Activated CD4-positive, alpha-beta T cell treated with anti-CD3 and anti-CD28 coated beads for 24 hours (primary cell): ENCODE results near the gene PNPLA7.
"Not testable (repeated sequence)": the region's sequence is repeated elsewhere in the genome, so short reads cannot be mapped to it uniquely, and the experiment has no call there.

Experiments
- DNase-seq, 2 donors: peaks; one replicate each; pipeline ENCODE4 v3.0.0-alpha.2; 2020; ENCODE audit warnings: low read depth in 2 of 2

The PNPLA7 gene

DNA sequence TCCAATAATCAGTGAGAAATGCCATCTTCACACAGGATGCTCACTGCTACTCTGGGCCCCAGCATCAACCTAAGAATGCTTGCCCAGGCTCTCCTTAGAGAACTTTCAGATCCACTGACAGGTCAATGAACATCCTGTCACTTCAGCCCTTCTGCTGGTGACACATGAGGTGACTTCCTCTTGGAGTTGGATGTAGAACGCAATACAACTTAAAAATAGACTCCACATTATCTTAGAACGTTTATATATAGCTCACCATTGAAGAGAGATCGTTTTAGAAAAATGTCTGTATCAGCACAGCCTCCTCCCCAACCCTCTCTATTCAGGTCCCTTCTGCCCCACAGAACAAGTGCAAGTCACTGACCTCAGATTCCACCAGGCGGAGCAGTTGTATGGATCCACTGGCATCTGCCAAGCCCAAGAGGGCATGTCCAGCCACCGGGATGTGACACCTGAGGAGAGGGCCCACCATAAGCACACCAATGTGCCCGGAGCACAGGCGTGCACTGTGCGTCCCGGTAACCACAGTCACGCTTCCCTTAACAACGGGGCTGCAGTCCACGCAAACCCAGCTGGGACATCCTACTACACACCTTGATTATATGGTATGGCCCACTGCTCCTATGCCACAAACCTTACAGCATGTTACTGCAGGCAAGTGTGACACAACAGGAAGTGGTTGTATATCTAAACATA lies 25.7 kb upstream of the PNPLA7 start:
- DNase-seq: no peak

DNA sequence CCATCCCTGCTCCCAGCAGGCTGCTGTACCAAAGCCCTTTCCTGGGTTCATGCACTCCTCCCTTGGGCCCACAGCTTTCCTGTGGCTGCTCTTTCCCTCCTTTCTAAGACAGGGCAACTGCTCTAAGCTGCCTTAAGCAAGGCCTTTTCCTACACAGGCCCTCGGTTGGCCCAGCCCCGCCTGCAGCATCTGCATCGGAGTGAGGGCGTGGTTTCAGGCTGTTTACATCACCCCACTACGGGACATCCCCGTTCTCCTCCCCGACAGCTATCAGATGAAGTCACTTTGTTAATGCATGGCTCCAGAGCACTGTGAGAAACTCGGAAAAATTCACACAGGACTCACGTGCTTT lies 25.1 kb upstream of the PNPLA7 start:
- DNase-seq: no peak

DNA sequence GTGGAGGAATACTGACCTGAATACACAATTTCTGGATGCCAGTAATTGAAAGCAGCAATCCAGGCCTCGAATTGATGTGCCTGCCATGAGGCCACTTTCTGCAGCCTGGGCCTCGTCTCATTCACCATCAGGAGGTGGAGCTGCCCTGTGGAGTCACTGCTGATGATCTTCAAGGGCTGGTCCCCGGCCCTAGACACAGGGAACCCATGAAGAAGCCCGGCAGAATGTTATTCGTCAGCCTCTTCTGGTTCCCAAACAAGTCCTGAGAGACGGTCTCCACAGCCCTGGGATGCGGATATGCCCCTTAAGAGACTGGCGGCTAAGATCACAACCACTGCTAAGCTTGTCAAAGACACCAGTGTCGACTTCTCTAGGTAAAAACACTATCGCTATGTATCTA lies 24.0 kb upstream of the PNPLA7 start:
- no peak for DNase-seq

DNA sequence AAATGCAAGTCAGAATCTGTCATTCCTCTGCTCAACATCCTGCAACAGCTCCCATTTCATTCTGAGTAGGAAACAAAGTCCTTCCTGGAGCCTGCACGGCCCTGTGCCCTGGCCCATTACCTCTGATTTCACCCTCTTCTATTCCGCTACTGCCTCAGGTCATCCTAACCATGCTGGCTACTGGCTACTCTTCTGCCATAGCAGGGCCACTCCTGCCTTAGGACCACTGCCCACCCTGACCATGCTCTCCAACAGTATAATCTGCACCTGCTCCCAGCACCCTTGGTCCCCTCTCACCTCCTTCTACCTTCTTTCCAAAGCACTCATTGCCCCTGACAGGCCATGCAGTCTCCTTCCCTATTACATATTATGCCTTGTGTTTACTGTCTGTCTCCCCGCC lies 20.4 kb upstream of the PNPLA7 start:
- DNase-seq: no peak

DNA sequence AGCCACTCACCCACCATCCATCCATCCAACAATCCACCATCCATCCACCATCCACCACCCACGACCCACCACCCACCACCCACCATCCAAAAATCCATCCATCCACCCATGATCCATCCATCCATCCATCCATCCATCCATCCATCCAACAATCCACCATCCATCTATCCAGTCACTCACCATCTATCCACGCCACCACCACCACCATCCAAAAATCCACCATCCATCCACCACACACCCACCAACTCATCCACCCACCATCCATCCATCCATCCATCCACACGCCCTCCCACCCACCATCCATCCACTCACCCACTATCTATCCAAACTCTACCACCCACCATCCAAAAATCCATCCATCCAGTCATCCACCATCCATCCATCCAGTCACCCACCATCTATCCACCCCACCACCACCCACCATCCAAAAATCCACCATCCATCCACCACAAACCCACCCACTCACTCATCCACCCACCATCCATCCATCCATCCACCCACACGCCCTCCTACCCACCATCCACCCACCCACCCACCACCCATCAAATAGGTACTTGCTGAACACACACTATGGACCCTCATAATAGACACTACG lies 19.5 kb upstream of the PNPLA7 start:
- no peak for DNase-seq

DNA sequence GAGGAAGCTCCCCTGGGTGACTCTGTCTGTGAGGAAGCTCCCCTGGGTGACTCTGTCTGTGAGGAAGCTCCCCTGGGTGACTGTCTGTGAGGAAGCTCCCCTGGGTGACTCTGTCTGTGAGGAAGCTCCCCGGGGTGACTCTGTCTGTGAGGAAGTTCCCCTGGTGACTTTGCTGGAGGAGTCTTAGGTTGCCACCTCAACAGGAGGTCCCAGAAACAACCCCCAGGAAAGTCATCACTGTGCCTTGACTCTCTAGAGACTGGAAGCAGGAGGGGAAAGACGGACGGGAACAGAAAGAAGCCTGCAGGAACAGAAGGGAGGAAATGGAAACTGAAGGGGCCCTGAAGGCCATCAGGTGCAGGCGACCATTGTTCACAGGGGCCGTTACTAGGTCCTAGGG lies 18.2 kb upstream of the PNPLA7 start:
- not testable (repeated sequence) for DNase-seq

DNA sequence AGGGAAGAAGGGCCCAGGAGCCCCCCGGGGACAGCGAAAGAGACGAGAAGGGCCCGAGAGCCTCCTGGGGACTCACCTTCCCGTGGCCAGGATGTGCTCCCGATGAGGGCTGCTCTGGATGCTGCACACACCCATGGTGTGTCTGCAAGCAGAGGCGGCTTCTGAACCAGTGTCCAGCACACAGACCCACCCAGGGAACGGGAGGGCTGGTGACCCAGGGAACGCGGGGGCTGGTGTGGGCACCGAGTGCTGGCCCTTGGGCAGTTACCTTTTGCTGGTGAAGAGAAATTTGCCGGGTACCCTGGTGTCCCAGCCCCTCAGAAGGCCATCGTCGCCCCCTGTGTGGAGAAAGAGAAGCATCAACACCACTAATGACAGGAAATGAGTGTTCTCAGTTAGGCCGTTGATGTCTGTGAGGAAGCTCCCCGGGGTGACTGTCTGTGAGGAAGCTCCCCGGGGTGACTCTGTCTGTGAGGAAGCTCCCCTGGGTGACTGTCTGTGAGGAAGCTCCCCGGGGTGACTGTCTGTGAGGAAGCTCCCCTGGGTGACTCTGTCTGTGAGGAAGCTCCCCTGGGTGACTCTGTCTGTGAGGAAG lies 14.7 kb upstream of the PNPLA7 start:
- DNase-seq: no peak

DNA sequence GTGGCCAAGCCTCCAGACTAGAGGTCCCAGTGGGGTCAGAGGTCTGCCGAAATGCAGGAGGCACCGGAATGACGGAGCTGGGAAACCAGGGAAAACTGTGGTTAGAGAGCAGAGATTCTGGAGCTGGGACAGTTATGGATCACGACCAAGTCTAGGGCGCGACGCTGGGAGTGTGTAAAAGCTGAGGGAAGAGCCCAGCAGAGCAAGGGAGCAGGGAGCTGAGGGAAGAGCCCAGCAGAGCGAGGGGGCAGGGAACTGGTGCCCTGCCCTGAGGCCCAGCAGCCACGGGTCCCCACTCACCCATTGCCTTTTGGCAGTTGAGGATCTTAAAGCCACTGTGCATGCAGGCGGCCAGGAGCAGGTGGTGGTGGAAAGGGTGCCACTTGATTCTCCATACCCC lies 13.9 kb upstream of the PNPLA7 start:
- DNase-seq: no peak

DNA sequence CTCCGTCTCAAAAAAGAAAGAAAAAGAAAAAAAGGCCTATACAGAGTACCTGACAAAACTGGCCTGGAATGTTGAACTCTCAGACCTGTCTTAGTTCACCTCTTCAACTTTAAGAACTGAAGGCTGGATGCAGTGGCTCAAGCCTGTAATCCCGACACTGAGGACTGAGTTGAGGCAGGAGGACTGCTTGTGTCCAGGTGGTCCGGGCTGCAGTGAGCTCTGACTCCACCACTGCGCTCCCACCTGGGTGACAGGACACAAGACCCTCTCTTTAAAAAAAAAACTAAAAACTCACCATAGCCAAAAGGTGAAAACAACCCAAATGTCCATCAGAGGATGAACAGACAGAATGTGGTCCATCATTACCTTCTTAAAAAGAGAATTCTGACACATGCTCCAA lies 7.9 kb upstream of the PNPLA7 start:
- DNase-seq: no peak

DNA sequence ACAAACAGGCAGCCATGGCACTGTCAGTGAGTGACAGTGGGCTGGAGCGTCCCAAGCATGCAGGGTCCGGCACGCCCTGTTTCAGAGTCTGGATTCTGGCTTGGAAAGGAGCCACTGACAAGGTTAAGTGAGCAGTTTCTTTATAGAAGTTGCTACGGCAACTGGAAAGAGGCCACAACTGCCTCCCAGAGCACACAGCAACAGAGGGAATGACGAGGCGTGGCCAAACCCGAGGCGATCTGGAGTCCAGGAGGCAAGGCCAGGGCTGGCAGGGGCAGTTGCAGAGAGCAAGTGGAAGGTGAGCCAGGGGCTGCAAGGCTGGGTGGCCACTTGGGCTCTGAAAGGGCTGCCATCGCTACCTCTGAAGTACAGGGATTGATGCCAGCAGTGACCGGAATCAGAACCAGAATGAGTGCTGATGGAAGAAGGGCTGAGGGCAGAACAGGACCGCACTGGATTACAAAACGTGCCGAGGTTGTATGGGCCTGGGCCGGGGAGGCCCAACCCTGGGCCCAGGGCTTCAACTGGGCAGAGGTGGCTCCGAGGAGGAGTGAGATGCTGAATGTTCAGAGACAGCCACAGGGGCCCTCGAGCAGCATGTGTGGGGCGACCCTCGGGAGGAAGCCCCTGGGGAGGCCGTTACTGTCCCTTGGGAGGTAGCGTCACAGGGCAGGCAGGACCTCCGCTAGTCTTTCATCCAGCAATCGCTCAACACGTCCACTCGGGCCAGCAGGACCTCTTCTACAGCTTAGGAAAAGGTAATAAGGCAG lies 6.1 kb upstream of the PNPLA7 start:
- no peak for DNase-seq

DNA sequence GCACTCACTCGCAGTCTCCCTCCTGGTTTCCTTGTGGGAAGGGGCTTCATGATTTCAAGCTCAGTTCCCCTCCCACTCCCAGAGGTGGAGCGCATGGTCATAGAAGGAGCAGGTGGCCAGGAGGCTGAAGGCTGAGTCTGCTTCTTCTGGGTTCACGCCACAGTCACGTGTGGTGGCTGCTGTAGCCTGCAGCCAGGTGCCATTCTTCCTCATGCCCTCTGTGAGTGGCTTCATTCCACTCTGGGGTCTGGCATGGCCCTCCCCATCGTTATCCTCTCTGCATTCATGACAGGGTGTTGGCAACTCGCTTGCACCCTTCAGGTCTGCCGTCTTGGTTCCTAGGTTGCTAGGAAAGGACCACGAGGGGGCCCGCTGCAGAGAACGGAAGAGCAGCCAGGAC lies 5.0 kb upstream of the PNPLA7 start:
- no peak for DNase-seq

DNA sequence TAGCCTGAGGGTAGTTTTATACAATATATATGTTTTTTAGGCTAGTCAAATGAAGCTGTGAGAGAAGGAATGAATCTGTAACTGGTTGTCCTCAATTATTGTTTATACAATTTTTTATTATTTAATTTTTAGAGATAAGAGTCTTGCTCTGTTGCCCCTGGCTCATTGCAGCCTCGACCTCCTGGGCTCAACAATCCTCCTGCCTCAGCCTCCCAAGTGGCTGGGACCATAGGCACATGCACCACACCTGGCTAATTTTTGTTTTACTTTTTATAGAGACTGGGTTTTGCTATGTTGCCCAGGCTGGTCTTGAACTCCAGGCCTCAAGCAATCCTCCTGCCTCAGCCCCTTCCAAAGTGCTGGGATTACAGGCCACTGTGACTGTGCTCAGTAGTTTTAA lies 4.1 kb upstream of the PNPLA7 start:
- DNase-seq: no peak

DNA sequence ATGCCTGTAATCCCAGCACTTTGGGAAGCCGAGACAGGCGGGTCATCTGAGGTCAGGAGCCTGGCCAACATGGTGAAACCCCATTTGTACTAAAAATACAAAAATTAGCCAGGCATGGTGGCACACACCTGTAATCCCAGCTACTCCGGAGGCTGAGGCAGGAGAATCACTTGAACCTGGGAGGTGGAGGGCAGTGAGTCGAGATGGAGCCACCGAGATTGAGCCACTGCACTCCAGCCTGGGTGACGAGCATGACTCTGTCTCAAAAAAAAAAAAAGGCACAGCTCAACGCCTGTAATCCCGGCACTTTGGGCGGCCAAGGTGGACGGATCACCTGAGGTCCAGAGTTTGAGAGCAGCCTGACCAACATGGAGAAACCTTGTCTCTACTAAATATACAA lies 3.5 kb upstream of the PNPLA7 start:
- DNase-seq: not testable (repeated sequence)

DNA sequence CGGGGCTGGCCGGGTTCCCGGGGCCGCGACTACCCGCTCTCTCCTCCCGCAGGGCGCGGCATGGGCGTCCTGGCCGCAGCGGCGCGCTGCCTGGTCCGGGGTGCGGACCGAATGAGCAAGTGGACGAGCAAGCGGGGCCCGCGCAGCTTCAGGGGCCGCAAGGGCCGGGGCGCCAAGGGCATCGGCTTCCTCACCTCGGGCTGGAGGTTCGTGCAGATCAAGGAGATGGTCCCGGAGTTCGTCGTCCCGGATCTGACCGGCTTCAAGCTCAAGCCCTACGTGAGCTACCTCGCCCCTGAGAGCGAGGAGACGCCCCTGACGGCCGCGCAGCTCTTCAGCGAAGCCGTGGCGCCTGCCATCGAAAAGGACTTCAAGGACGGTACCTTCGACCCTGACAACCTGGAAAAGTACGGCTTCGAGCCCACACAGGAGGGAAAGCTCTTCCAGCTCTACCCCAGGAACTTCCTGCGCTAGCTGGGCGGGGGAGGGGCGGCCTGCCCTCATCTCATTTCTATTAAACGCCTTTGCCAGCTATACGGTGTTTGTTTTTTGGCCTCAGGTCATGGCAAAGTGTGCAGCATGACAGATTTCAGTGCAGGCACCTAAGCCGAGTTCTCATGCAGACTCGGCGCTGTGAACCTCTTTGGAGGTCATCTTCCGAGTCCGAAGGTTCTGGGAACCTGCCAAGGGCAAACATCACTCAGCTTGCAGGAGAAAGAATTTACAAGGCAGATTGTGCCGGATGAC lies 2.0 kb upstream of the PNPLA7 start:
- no peak for DNase-seq

DNA sequence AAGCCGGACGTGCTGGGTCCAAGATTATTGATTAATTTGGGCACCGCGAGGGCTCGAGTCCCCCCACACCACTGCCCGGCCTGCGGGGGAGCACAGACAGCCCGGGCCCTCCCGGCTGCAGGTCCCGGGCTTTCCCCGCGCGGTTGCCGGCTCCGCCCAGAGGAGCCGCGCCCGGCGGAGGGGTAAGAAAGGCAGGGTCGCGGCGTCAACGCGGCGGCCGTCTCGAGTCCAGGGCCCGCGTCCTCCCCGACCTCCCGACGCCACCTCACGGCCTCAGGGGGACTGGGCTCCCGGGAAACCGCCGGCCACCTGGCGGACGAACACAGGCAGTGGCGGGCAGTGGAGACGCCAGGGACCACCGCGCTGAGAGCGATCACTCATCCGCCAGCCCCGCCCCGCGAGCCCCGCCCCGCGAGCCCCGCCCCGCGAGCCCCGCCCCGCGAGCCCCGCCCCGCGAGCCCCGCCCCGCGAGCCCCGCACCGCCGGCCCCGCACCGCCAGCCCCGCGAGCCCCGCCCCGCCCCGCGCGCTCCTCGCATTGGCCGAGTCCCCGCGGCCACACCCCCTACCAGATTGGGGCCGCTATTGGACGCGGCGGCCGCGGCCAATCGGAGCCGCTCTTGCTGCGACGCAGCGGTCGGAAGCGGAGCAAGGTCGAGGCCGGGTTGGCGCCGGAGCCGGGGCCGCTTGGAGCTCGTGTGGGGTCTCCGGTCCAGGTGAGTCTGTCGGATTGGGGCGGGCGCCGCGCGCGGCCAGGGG lies 1.2 kb upstream of the PNPLA7 start, which contains the start of gene MRPL41:
Gene MRPL41 (plus strand): TSS at position 616 of the 758 bp plus-strand sequence. CDS start 203 bp downstream, outside the sequence.
- peak; percentile 79 to 86 for DNase-seq

DNA sequence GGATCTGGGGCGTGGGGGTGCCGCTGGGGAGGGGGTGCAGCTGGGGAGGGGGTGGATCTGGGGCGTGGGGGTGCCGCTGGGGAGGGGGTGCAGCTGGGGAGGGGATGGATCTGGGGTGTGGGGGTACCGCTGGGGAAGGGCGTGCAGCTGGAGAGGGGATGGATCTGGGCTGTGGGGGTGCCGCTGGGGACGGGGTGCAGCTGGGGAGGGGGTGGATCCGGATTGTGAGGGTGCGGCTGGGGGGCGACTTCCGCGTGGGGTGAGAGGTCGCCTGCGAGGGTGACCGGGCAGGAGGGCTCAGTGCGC lies 709 bp upstream of the PNPLA7 start:
- DNase-seq: not testable (repeated sequence)

DNA sequence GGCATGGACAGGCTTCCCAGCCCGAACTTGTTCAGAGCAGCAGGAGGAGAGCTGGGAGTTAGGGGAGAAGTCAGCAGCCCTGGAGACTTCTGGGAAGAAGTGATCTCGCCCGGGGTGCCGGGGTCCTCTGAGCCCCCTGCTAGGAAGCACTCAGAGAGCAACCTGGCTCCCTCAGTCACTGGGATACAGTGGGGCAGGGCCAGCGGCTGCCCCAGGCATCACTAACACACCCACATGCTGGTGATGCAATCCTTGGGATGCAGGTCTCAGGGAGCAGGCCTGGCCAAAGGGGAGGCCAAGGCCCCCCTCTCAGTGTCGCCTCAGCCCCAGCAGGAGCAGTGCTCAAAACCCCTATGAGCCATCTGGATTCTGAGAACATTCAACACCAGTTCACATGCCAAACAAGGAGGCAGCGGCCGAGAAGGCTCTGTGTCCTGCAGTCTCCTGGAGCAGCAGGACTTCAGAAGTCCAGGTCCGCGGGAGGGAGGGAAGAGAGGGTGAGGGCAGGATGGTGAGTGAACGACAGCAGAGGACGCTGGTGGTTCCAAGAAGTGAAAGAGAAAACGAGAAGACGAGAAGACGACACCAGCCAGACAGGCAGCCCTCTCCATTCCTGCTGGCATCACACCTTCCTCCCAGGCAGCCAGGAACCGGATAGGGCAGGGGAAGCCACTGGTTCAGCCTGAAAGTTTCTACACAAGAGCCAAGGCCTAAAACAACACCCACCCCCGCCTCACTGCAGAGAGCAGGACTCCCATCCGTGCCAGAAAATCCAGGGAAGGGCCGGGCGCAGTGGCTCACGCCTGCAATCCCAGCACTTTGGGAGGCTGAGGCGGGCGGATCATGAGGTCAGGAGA lies 2.3 kb downstream of the PNPLA7 start:
- DNase-seq: no peak

DNA sequence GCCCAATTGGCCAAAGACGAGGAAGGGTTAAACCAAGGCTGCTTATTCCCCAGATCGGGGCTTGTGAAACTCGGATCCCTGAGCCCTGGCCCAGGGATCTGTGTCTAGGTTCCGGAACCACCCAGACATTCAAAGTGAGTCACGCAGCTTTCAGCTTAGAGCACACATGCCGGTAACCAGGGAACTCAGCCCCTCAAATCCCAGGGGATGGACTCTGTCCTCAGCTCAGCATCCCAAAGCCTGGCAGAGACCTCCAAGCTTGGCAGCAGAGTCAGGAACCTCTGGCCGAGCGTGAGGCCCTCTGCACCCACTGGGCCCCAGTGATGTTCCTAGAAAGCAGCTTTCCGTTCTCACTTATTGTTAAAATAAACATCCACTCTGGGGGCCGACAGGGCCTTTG lies 5.1 kb downstream of the PNPLA7 start:
- DNase-seq: no peak

DNA sequence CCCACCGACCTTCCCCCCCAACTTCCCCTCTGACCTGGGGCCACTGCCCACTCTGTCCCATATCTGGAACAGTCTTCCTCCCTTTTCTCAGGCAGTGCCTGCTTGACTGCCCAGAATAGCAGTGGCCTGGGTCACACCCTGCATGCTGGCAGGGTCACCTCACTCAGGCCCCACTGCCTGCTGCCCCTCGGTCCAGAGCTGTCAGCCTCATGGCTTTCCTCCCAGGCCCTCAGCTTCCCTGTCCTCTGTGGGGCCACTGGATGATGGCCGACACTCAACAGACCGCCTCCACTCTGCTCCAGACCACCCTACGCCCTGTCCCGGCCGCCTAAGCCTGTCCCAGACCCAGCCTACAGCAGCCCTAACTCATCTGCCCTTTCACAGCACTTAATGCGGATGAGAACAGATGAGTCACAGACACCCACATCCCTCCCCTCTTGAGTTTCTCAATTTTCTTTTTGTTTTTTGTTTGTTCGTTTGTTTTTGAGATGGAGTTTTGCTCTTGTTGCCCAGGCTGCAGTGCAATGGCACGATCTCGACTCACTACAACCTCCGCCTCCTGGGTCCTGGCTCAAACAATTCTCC lies 5.9 kb downstream of the PNPLA7 start:
- no peak for DNase-seq
